Prostate gland (tissue), 2 donors: ENCODE measurements around the gene CHRND. TPM values are rescaled to one million over a fixed set of nuclear protein-coding genes. Genes with fewer than 3 reads are reported as not detected.

Experiments
- DNase-seq: peaks from one replicate; pipeline ENCODE4 v3.0.0-alpha.2; 2019; ENCODE audit warnings: low spot score
- H3K27ac ChIP-seq, 2 donors: fragments of 200-600 bp; sonication (generic); 2 replicates each; pipeline ENCODE4 v1.5.1; 2017 to 2019
- H3K27me3 ChIP-seq: fragments of 200-600 bp; sonication (generic); replicated peaks from 2 replicates; pipeline ENCODE4 v1.5.1; 2019; ENCODE audit not compliant: insufficient read depth
- H3K36me3 ChIP-seq, 2 donors: fragments of 200-600 bp; sonication (generic); 1 replicate in 1 of 2; 2 replicates in 1 of 2; pipeline versions ENCODE4 v1.5.1 to v1.8.1; 2017 to 2019
- H3K4me1 ChIP-seq: fragments of 200-600 bp; sonication (generic); replicated peaks from 2 replicates; pipeline ENCODE4 v1.5.1; 2019
- H3K4me3 ChIP-seq, 2 donors: fragments of 200-600 bp; sonication (generic); 2 replicates each; pipeline ENCODE4 v1.5.1; 2017 to 2019
- H3K9me3 ChIP-seq: fragments of 200-600 bp; sonication (generic); 2 replicates; pipeline ENCODE4 v1.5.1; 2017
- CTCF ChIP-seq, 4 experiments: fragments of 200-600 bp in 2 of 4; fragments of 450-650 bp in 2 of 4; sonication (generic) in 2 of 4; IDR thresholded peaks; 1 replicate in 3 of 4; 2 replicates in 1 of 4; pipeline ENCODE4 v1.5.1; 2016 to 2019; ENCODE audit warnings: antibody characterized with exemption in 4 of 4, mild to moderate bottlenecking in 2 of 4, moderate library complexity in 2 of 4
- POLR2A ChIP-seq: fragments of 450-650 bp; IDR thresholded peaks from one replicate; pipeline ENCODE4 v1.6.1; 2016; ENCODE audit warnings: antibody characterized with exemption, mild to moderate bottlenecking
- POLR2AphosphoS5 ChIP-seq: sonication (generic); formaldehyde crosslinking; IDR thresholded peaks from one replicate; pipeline ENCODE4 v1.6.1; 2017; ENCODE audit warnings: antibody characterized with exemption
- WGBS: methylation state at CpG from one replicate; pipeline ENCODE4 v1.1.5; 2018; 5-methylcytosine and 5-hydroxymethylcytosine counted together
- intact Hi-C: fragments of 100-400 bp; cut with DNase I; formaldehyde crosslinking; loops from one replicate; pipeline ENCODE4 v1.14.2; 2022
- total RNA-seq, 2 donors: library from RNA; depleted of rRNA; stranded (reverse); fragments of >200 nt; gene quantifications; one replicate each; pipeline ENCODE4 v1.1.0, GENCODE V29; 2016

Gene CHRND
- total RNA-seq, 2 donors from 2014 or later = 0.34 to 1.4 TPM

- intact Hi-C loops = no loop called here
- no peaks in the 10 kb centered on the region for H3K9me3 ChIP-seq
- peaks cover 5% of the 10 kb centered on the region for H3K4me1 ChIP-seq
- no peak for DNase-seq
- no peaks in the 10 kb centered on the region for H3K36me3 ChIP-seq
- H3K4me3 ChIP-seq = no peak overlapping the region
- 92% methylated on average over 5 of the region's 5 CpGs for WGBS
- H3K27ac ChIP-seq = no peak overlapping the region
- peaks cover 28% of the 10 kb centered on the region for H3K27me3 ChIP-seq
- TF ChIP-seq POLR2A (no peak), POLR2AphosphoS5 (no peak), CTCF (IDR thresholded peaks at IDR 0.05) (no peak)
Measured at GRCh38 chr2:232488721-232489300, 37.1 kb upstream of the CHRND start.

DNA sequence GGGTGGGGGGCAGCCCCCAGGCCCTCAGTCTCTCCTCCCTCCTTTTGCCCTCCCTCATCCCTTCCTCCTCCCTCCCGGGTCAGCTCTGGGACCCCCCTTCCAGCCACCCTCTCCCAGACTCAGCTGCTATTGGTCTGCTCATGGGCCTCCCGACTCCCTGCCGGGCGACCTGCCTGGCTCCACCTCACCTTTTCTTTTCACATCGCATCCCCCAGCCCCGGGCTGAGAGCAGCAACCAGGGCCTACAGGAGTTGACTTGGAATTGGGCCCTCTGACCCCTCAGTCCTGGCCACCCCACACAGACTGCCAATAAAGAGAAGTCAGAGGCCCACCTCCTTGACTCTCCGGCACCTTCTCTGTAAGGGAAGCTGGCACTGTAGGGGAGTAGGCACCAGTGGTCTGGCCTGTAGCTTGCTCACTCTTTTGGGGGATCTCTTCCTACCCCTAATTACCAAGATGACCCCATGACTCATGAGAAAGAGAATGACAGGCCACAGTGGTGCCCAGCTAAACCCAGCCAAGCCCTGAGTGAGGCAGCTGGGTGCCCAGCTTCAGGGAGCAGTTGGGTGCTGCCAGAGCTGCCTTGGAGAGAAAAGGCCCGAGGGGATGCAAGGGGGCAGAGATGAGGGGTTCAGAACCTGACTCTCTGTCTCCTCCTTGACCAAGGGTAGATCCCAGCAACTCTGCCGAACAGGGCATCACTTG lies 36.3 kb upstream of the CHRND start:
- 80% methylated on average over 9 of the region's 9 CpGs for WGBS
- peaks cover 5% of the 10 kb centered on the region for H3K4me1 ChIP-seq
- H3K27me3 ChIP-seq = peaks cover 23% of the 10 kb centered on the region
- TF ChIP-seq POLR2A = no peak
- no peak for TF ChIP-seq POLR2AphosphoS5
- TF ChIP-seq CTCF (IDR thresholded peaks at IDR 0.05) = no peak
- no peak overlapping the region for H3K27ac ChIP-seq
- no peak overlapping the region for H3K4me3 ChIP-seq
- H3K36me3 ChIP-seq = no peaks in the 10 kb centered on the region
- intact Hi-C loops = no loop called here
- no peak for DNase-seq
- no peaks in the 10 kb centered on the region for H3K9me3 ChIP-seq

- WGBS = 85% methylated on average over 30 of the region's 30 CpGs
- H3K9me3 ChIP-seq = no peaks in the 10 kb centered on the region
- H3K4me3 ChIP-seq = no peak overlapping the region
- peaks cover 16% of the 10 kb centered on the region for H3K27me3 ChIP-seq
- no peak for TF ChIP-seq CTCF (IDR thresholded peaks at IDR 0.05)
- TF ChIP-seq POLR2AphosphoS5 = no peak
- no peak for TF ChIP-seq POLR2A
- DNase-seq = no peak
- peaks cover 5% of the 10 kb centered on the region for H3K4me1 ChIP-seq
- H3K27ac ChIP-seq = no peak overlapping the region
- intact Hi-C loops = no loop called here
- H3K36me3 ChIP-seq = no peaks in the 10 kb centered on the region
Measured at GRCh38 chr2:232490221-232491138, 35.5 kb upstream of the CHRND start.

- no peaks in the 10 kb centered on the region for H3K9me3 ChIP-seq
- H3K4me1 ChIP-seq = peaks cover 5% of the 10 kb centered on the region
- 97% methylated on average over 12 of the region's 12 CpGs for WGBS
- no peak overlapping the region for H3K4me3 ChIP-seq
- DNase-seq = no peak
- TF ChIP-seq POLR2AphosphoS5 (no peak), POLR2A (no peak), CTCF (IDR thresholded peaks at IDR 0.05) (no peak)
- H3K27ac ChIP-seq = no peak overlapping the region
- H3K27me3 ChIP-seq = peaks cover 8% of the 10 kb centered on the region
- no peaks in the 10 kb centered on the region for H3K36me3 ChIP-seq
- intact Hi-C loops = no loop called here
Measured at GRCh38 chr2:232491139-232491780, 34.7 kb upstream of the CHRND start.
